IMR-90 (cell line): ENCODE measurements around the gene FAM81A. TPM values are rescaled to one million over a fixed set of nuclear protein-coding genes. Genes with fewer than 3 reads are reported as not detected.

Experiments
- ATAC-seq: fragments of 200-7000 bp; cut with Tn5 transposase; 2 replicates; pipeline ENCODE4 v1.9.1; 2020; ENCODE audit warnings: low read depth, mild to moderate bottlenecking, moderate library complexity
- BruUV-seq: library from RNA; stranded (reverse); fragments of 400-500 nt; replicated peaks from 2 replicates; lab custom pipeline; 2021; lab: Mats Ljungman, UMichigan
- CTCF ChIA-PET: fragments of 300-600 bp; formaldehyde crosslinking; extraction: SDS; loops from one replicate; lab custom pipeline; 2021; ENCODE audit warnings: antibody characterized with exemption; lab: Yijun Ruan, JAX
- POLR2A ChIA-PET: fragments of 300-600 bp; sonication (Branson Sonifier 250); formaldehyde crosslinking; loops from one replicate; lab custom pipeline; 2022; ENCODE audit warnings: antibody characterized with exemption; ENCODE audit not compliant: unreplicated experiment; lab: Charles Lee
- DNase-seq: peaks from one replicate; pipeline ENCODE4 v3.0.0; 2013
- H2AFZ ChIP-seq: replicated peaks from 2 replicates; pipeline ENCODE3; 2013; ENCODE audit warnings: low read length, mild to moderate bottlenecking; ENCODE audit not compliant: poor library complexity
- H2AK5ac ChIP-seq: 2 replicates; pipeline ENCODE4 v1.6.1; 2013; ENCODE audit warnings: low read depth, low read length, inconsistent platforms
- H2AK9ac ChIP-seq: replicated peaks from 2 replicates; pipeline ENCODE3; 2013; ENCODE audit warnings: mild to moderate bottlenecking, low read depth, low read length, moderate library complexity; ENCODE audit not compliant: poor library complexity
- H2BK120ac ChIP-seq: 2 replicates; pipeline ENCODE4 v1.6.1; 2013; ENCODE audit warnings: low read depth, low read length, inconsistent platforms
- H2BK15ac ChIP-seq: 3 replicates; pipeline ENCODE4 v1.6.1; 2013; ENCODE audit warnings: low read depth, low read length, inconsistent platforms
- H2BK20ac ChIP-seq: 2 replicates; pipeline ENCODE4 v1.6.1; 2013; ENCODE audit warnings: low read depth, mild to moderate bottlenecking, inconsistent platforms, low read length, moderate library complexity
- H2BK5ac ChIP-seq: 2 replicates; pipeline ENCODE4 v1.6.1; 2013; ENCODE audit warnings: mild to moderate bottlenecking, low read depth, low read length, inconsistent platforms; ENCODE audit not compliant: poor library complexity, severe bottlenecking
- H3K14ac ChIP-seq: replicated peaks from 2 replicates; pipeline ENCODE4 v1.6.1; 2013; ENCODE audit warnings: low read depth, low read length, inconsistent platforms
- H3K18ac ChIP-seq: 2 replicates; pipeline ENCODE4 v1.6.1; 2013; ENCODE audit warnings: low read depth, low read length, control low read depth
- H3K23ac ChIP-seq: 2 replicates; pipeline ENCODE4 v1.6.1; 2013; ENCODE audit warnings: low read depth, low read length, inconsistent platforms
- H3K27ac ChIP-seq: 2 replicates; pipeline ENCODE4 v1.5.1; 2013; ENCODE audit warnings: mild to moderate bottlenecking, control low read depth, low read length; ENCODE audit not compliant: insufficient read depth
- H3K27me3 ChIP-seq: 2 replicates; pipeline ENCODE4 v1.6.1; 2013; ENCODE audit warnings: low read length; ENCODE audit not compliant: control insufficient read depth, insufficient read depth
- H3K36me3 ChIP-seq: 2 replicates; pipeline ENCODE4 v1.6.1; 2013; ENCODE audit warnings: low read length, mixed read lengths; ENCODE audit not compliant: control insufficient read depth, insufficient read depth
- H3K4ac ChIP-seq: 2 replicates; pipeline ENCODE4 v1.6.1; 2013; ENCODE audit warnings: low read depth, low read length, inconsistent platforms
- H3K4me1 ChIP-seq: 2 replicates; pipeline ENCODE4 v1.6.1; 2013; ENCODE audit warnings: low read length, mixed read lengths; ENCODE audit not compliant: control insufficient read depth, insufficient read depth
- H3K4me2 ChIP-seq: 2 replicates; pipeline ENCODE4 v1.6.1; 2013; ENCODE audit warnings: low read depth, mild to moderate bottlenecking, control low read depth, low read length, moderate library complexity
- H3K4me3 ChIP-seq: 2 replicates; pipeline ENCODE4 v1.5.1; 2013; ENCODE audit warnings: low read depth, mild to moderate bottlenecking, control low read depth, low read length, moderate library complexity; ENCODE audit not compliant: insufficient read depth
- H3K56ac ChIP-seq: 2 replicates; pipeline ENCODE4 v1.6.1; 2013; ENCODE audit warnings: low read length, inconsistent platforms; ENCODE audit not compliant: insufficient read depth; ENCODE audit errors: extremely low read depth
- H3K79me1 ChIP-seq, 2 experiments: 2 replicates each; pipeline ENCODE4 v1.6.1; 2013; ENCODE audit warnings: low read length in 2 of 2, inconsistent platforms in 1 of 2, low read depth in 1 of 2
- H3K9ac ChIP-seq: 2 replicates; pipeline ENCODE4 v1.6.1; 2013; ENCODE audit warnings: low read depth, low read length, control low read depth
- H3K9me1 ChIP-seq: 2 replicates; pipeline ENCODE4 v1.6.1; 2013; ENCODE audit warnings: low read length, inconsistent platforms; ENCODE audit not compliant: insufficient read depth
- H3K9me3 ChIP-seq: 2 replicates; pipeline ENCODE4 v1.6.1; 2013; ENCODE audit warnings: low read length; ENCODE audit not compliant: control insufficient read depth, insufficient read depth
- H4K20me1 ChIP-seq: 2 replicates; pipeline ENCODE4 v1.6.1; 2013; ENCODE audit warnings: low read length, inconsistent platforms; ENCODE audit not compliant: insufficient read depth
- H4K5ac ChIP-seq: 2 replicates; pipeline ENCODE4 v1.6.1; 2013; ENCODE audit warnings: mild to moderate bottlenecking, low read depth, low read length, control low read depth
- H4K8ac ChIP-seq, 2 experiments: 2 replicates each; pipeline ENCODE4 v1.6.1; 2013; ENCODE audit warnings: low read depth in 2 of 2, low read length in 2 of 2, control low read depth in 1 of 2, inconsistent platforms in 1 of 2
- H4K91ac ChIP-seq: 2 replicates; pipeline ENCODE4 v1.6.1; 2013; ENCODE audit warnings: low read depth, low read length, inconsistent platforms; ENCODE audit not compliant: insufficient read depth
- MAFK ChIP-seq: IDR thresholded peaks from 2 replicates; pipeline ENCODE4 v1.6.1; 2012; ENCODE audit warnings: low read depth, low read length, improper control_type of control experiment
- NFE2L2 ChIP-seq: fragments of 150-350 bp; IDR thresholded peaks from 2 replicates; pipeline ENCODE4 v1.6.1; 2016; ENCODE audit warnings: low read depth, mild to moderate bottlenecking, low read length
- WGBS, 2 experiments: methylation state at CpG; one replicate each; pipeline versions ENCODE4 v1.1.5 to v1.1.7; 2013; ENCODE audit warnings: missing lambda C conversion rate in 2 of 2; ENCODE audit not compliant: insufficient read length in 1 of 2; ENCODE audit errors: extremely low coverage in 2 of 2; 5-methylcytosine and 5-hydroxymethylcytosine counted together
- dilution Hi-C: fragments of 300-500 bp; cut with HindIII; formaldehyde crosslinking; loops from one replicate; pipeline ENCODE4 v1.14.3; 2018; ENCODE audit warnings: low sequenced_read_pairs; ENCODE audit not compliant: unreplicated experiment
- in situ Hi-C: fragments of 300-500 bp; cut with MboI; formaldehyde crosslinking; loops from 3 replicates; pipeline ENCODE4 v1.14.3; 2019; ENCODE audit warnings: low sequenced_read_pairs, inconsistent platforms, mixed read lengths
- intact Hi-C: fragments of 100-400 bp; cut with micrococcal nuclease; formaldehyde crosslinking; loops from 2 replicates; pipeline ENCODE4 v1.10.0; 2022
- polyA plus RNA-seq, 3 experiments: library from polyadenylated mRNA; depleted of rRNA; stranded (reverse); fragments of >200 nt; gene quantifications; 2 replicates each; pipeline ENCODE4 v1.2.3, GENCODE V29; 2012; ENCODE audit warnings: low replicate concordance in 1 of 3
- total RNA-seq: library from RNA; depleted of rRNA; stranded (reverse); fragments of >200 nt; gene quantifications from 2 replicates; pipeline ENCODE4 v1.2.3, GENCODE V29; 2012

FAM81A gene
- total and polyA plus RNA-seq, 2 of the 4 experiments (the other 2 are of a cell fraction), result not detected

- no TSS peak for BruUV-seq
- H2BK15ac ChIP-seq, result no peak overlapping the region
- H3K18ac ChIP-seq, result no peak overlapping the region
- no peaks in the 10 kb centered on the region for H3K9me1 ChIP-seq
- no peaks in the 10 kb centered on the region for H3K79me1 ChIP-seq
- H3K56ac ChIP-seq, result no peak overlapping the region
- peaks cover 9% of the 10 kb centered on the region for H3K27me3 ChIP-seq
- H4K5ac ChIP-seq, result no peak overlapping the region
- no peak overlapping the region for H2BK5ac ChIP-seq
- H2BK120ac ChIP-seq, result no peak overlapping the region
- no peak overlapping the region for H2AK9ac ChIP-seq
- in situ Hi-C loops (no loop called here), dilution Hi-C loops (no loop called here), intact Hi-C loops (no loop called here)
- no peak overlapping the region for H2AFZ ChIP-seq
- CTCF ChIA-PET, result no interaction called here
- no peak overlapping the region for H3K4me2 ChIP-seq
- no peaks in the 10 kb centered on the region for H3K9me3 ChIP-seq
- no peaks in the 10 kb centered on the region for H3K4me1 ChIP-seq
- no peak overlapping the region for H3K14ac ChIP-seq
- ATAC-seq (no peak), DNase-seq (no peak)
- no peak overlapping the region for H2BK20ac ChIP-seq
- no peak overlapping the region for H3K23ac ChIP-seq
- H3K4ac ChIP-seq, result no peak overlapping the region
- no peak overlapping the region for H3K4me3 ChIP-seq
- H4K8ac ChIP-seq, result no peak overlapping the region
- H3K9ac ChIP-seq, result no peak overlapping the region
- POLR2A ChIA-PET, result no interaction called here
- no peak overlapping the region for H2AK5ac ChIP-seq
- no peak overlapping the region for H3K27ac ChIP-seq
- TF ChIP-seq MAFK, result no peak
- TF ChIP-seq NFE2L2, result no peak
- no CpG with 5 or more reads among the region's 5 CpGs for WGBS, 2 experiments
- no peaks in the 10 kb centered on the region for H4K20me1 ChIP-seq
- H4K91ac ChIP-seq, result no peak overlapping the region
- no peaks in the 10 kb centered on the region for H3K36me3 ChIP-seq
Measured at GRCh38 chr15:59407946-59408345, 30.0 kb upstream of the FAM81A start.
